Calu3 (cell line): ENCODE results near the gene ABHD1. TPM values are rescaled to one million over a fixed set of nuclear protein-coding genes. Genes with fewer than 3 reads are reported as not detected.

Experiments
- BruUV-seq: library from RNA; stranded (reverse); fragments of 400-500 nt; replicated peaks from 2 replicates; lab custom pipeline; 2021; lab: Mats Ljungman, UMichigan
- CTCF ChIA-PET: fragments of 300-600 bp; sonication (Branson Sonifier 250); formaldehyde crosslinking; loops from one replicate; lab custom pipeline; 2022; ENCODE audit warnings: antibody characterized with exemption; lab: Charles Lee
- DNase-seq: peaks from one replicate; pipeline ENCODE4 v3.0.0; 2022
- H3K27ac Mint-ChIP-seq: one replicate; pipeline ENCODE4 v1.8.0; 2022; ENCODE audit warnings: mixed read lengths; ENCODE audit not compliant: unreplicated experiment
- H3K27me3 Mint-ChIP-seq: one replicate; pipeline ENCODE4 v1.8.0; 2022; ENCODE audit warnings: mixed read lengths; ENCODE audit not compliant: unreplicated experiment
- H3K36me3 Mint-ChIP-seq: one replicate; pipeline ENCODE4 v1.8.0; 2022; ENCODE audit warnings: mild to moderate bottlenecking, moderate library complexity, mixed read lengths; ENCODE audit not compliant: insufficient read depth, unreplicated experiment
- H3K4me1 Mint-ChIP-seq: one replicate; pipeline ENCODE4 v1.8.0; 2022; ENCODE audit warnings: mild to moderate bottlenecking, low read depth, mixed read lengths; ENCODE audit not compliant: unreplicated experiment
- H3K4me3 Mint-ChIP-seq: one replicate; pipeline ENCODE4 v1.8.0; 2022; ENCODE audit warnings: mild to moderate bottlenecking, low read depth, moderate library complexity, mixed read lengths; ENCODE audit not compliant: unreplicated experiment
- H3K9me3 Mint-ChIP-seq: one replicate; pipeline ENCODE4 v1.8.0; 2022; ENCODE audit warnings: low read depth, mixed read lengths; ENCODE audit not compliant: unreplicated experiment
- intact Hi-C: fragments of 100-400 bp; cut with micrococcal nuclease; formaldehyde crosslinking; loops from one replicate; pipeline ENCODE4 v1.10.0; 2022; ENCODE audit not compliant: unreplicated experiment
- total RNA-seq: library from RNA; stranded (reverse); gene quantifications from 2 replicates; pipeline ENCODE4 v1.2.3, GENCODE V29; 2022
- TF ChIP-seq, protein P1 (sequence below): fragments of 200-600 bp; IDR thresholded peaks from one replicate; pipeline ENCODE4 v1.8.0; 2022; ENCODE audit warnings: antibody characterized with exemption; ENCODE audit not compliant: unreplicated experiment

The ABHD1 gene
- total RNA-seq, 1 experiment from 2014 or later: 0.64 TPM

DNA sequence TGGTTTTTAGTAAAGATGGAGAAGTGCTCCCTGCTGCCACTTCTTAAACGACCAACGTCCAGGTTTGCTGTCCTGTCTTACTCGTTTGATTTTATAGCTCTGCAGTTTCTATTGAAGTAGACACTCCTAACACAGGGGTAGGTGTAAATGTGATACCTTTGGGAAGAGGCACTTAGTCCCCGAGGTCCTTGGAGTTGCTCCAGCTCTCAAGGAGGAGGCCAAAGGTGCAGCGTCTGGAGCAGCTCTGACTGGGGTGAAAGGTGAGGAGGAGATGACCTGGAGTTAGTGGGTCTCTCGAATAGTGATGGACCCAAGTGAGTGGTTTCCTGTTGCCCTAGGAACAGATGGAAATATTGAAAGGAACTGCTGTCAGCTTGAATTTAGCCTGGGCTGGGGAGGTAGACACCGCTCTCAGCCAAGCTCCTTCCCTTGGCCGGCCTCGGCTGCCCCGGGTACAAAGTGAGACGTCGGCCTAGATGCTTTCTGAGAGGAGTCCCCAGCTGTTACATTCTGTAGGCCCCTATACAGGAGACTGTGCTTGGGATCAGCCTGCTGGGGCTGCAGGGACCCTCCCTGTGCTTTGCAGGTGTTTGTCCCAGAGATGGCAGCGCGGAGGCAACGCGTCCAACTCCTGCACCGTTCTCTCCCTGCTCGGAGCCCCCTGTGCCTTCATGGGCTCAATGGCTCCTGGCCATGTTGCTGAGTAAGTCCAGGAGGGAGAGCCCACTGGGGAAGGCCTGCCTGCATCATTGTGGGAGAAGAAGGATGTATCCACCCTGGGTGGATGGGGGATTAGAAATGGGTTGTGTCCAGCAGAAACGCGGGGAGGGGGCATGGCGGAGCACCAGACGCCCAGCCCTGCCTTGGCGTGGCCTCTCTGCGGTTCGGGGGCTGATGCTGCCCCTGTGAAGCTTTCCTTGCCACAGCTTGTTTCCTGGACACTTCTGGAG is 31.6 kb upstream of the ABHD1 start:
- DNase-seq: no peak
- BruUV-seq: no TSS peak
- no peak overlapping the region for H3K4me3 Mint-ChIP-seq
- intact Hi-C loops: no loop called here
- H3K9me3 Mint-ChIP-seq: no peaks in the 10 kb centered on the region
- H3K36me3 Mint-ChIP-seq: peaks cover 3% of the 10 kb centered on the region
- H3K27ac Mint-ChIP-seq: no peak overlapping the region
- H3K27me3 Mint-ChIP-seq: no peaks in the 10 kb centered on the region
- TF ChIP-seq, protein P1, sequence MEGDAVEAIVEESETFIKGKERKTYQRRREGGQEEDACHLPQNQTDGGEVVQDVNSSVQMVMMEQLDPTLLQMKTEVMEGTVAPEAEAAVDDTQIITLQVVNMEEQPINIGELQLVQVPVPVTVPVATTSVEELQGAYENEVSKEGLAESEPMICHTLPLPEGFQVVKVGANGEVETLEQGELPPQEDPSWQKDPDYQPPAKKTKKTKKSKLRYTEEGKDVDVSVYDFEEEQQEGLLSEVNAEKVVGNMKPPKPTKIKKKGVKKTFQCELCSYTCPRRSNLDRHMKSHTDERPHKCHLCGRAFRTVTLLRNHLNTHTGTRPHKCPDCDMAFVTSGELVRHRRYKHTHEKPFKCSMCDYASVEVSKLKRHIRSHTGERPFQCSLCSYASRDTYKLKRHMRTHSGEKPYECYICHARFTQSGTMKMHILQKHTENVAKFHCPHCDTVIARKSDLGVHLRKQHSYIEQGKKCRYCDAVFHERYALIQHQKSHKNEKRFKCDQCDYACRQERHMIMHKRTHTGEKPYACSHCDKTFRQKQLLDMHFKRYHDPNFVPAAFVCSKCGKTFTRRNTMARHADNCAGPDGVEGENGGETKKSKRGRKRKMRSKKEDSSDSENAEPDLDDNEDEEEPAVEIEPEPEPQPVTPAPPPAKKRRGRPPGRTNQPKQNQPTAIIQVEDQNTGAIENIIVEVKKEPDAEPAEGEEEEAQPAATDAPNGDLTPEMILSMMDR: no peak
- H3K4me1 Mint-ChIP-seq: peaks cover 17% of the 10 kb centered on the region
- CTCF ChIA-PET: no interaction called here

DNA sequence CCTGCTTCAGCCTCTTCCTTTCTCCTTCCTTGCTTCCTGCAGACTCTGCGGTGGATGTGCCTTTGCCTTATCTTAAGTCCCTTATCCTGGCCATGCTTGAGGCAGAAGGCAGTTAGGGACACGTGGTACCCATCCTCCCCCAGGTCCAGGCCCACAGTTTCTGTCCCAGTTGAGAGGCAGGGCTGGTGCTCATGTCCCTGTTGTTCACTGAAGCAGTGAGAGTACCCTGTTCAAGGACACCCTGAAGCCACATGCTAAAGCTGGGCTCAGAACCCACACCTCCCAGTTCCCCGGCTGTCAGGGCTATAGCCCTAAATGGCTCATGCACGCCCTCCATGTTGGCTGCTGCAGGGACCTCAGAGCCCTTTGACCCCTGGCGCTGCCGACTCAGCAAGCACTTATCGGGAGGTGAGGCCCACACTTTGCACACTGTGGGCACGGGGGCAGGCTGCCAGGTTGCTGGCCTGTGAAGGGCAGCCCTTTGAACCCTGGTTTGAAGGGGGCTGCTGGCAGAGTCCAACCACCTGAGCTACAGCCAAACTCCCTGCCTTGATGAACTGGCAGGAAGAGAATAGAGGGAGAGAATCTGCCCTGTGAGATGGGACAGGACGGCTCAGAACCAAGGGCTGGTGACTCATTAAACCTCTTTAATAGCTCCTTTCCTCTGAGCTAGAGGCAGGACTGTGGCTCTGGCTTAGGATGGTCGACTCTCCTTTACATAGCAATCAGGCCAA is 30.8 kb upstream of the ABHD1 start:
- H3K27me3 Mint-ChIP-seq: no peaks in the 10 kb centered on the region
- peaks cover 12% of the 10 kb centered on the region for H3K4me1 Mint-ChIP-seq
- intact Hi-C loops: no loop called here
- no peaks in the 10 kb centered on the region for H3K36me3 Mint-ChIP-seq
- TF ChIP-seq, protein P1: no peak
- no TSS peak for BruUV-seq
- H3K27ac Mint-ChIP-seq: no peak overlapping the region
- no peak overlapping the region for H3K4me3 Mint-ChIP-seq
- H3K9me3 Mint-ChIP-seq: no peaks in the 10 kb centered on the region
- CTCF ChIA-PET: no interaction called here
- no peak for DNase-seq

DNA sequence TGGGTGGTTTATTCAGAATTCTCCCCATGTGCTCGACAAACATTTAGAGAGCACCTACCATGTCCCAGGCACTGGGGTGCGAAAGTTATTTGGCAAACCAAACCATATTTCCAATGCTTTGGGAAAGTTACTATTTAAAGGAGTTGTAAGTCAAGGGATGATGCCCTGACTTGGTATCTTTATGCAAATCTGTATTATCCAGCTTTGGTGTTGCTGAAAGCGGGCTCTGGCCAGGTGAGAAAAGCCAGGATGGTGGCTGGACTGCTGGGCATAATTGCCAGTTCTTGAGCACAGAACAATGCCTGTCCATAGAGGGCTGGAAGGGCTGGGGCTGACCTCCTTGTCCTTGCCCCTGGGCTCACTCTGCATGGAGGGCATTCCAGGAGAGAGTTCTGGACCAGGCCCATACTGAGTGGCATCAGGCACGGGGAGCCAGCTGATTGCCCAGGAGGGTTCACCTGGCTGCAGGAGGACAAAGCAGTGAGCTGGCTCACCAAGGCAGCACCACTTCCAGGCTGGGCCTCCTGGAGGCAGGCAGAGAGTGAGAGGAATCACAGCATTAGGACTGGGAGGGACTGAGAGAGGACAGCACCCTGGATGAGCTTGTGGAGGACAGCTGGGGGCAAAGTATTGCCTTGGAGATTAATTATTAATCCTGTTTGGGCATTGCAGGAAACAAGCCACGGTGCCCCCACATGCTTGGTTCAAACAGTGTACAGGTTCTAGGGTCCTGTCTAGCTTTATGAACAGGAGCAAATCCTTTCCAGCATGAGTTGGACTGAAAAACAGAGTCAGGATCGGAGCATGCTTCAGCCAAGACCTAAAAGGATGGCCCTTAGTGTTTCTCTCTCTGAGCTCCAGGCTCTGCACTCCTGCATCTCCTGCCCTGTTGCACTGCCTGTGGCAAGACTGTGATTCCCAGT is 29.9 kb upstream of the ABHD1 start:
- Mint-ChIP-seq H3K4me1 (peaks cover 12% of the 10 kb centered on the region), H3K4me3 (no peak overlapping the region), H3K27ac (no peak overlapping the region), H3K36me3 (no peaks in the 10 kb centered on the region), H3K9me3 (no peaks in the 10 kb centered on the region), H3K27me3 (no peaks in the 10 kb centered on the region)
- no TSS peak for BruUV-seq
- CTCF ChIA-PET: interaction anchor here (0.9 kb wide), 1 partner anchor 12 kb away, joined by 3 read pairs; no protein-coding TSS in a partner anchor
- intact Hi-C loops: no loop called here
- DNase-seq: no peak
- TF ChIP-seq, protein P1: no peak
